ENCODE results near the gene DNAJC5.
"Not testable (repeated sequence)": the region's sequence is repeated elsewhere in the genome, so short reads cannot be mapped to it uniquely, and the experiment has no call there.

The DNAJC5 gene

DNA sequence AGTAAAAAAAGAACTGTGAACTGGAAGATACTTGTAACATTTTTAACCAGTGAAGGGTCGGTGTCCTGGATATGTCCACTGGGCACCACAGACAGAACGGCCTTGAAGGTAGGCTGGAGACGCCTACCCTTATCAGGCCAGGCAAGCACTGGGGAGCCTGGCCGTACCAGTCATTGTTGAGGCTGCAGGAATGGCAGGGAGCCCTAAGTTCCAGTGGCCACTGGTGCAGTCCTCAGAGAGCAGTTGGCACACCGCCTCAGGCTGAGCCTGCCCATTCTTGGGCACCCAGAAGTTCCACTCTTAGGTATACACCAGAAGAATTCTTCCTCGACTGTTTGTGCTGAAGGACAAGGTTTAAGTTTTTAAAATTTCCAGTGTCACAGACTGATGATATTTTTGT lies 20.5 kb downstream of the DNAJC5 start:
- DNase-seq: no peak

DNA sequence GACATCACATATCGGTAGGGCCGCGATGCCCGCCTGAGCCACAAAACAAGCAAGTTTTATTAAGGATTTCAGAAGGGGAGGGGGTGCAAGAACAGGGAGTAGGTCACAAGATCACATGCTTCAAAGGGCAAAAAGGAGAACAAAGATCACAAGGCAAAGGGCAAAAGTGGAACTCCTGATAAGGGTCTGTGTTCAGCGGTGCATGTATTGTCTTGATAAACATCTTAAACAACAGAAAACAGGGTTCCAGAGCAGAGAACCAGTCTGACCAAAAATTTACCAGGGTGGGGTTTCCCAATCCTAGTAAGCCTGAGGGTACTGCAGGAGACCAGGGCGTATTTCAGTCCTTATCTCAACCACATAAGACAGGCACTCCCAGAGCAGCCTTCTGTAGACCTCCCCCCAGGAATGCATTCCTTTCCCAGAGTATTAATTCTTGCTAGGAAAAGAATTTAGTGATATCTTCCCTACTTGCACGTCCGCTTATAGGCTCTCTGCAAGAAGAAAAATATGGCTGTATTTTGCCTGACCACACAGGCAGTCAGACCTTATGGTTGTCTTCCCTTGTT lies 21.5 kb downstream of the DNAJC5 start:
- DNase-seq: peak; percentile 30 to 40

DNA sequence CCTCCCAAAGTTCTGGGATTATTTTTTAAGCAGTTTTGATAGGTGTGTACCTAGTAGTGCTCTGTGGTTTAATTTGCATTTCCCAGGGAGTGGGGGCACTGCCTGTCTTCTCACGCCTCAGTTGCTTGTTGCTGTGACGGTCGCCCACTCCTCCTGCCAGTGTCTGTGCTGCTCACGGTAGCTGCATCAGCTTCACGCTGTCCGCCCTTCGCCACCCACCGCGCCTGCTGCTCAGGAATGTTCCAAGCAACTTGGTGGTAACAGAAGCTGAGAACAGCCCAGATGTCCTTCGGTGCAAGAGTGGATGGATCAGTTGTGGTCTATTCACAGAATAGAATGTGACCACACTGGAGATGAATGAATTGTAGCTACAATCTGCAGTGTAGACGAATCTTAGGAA lies 22.9 kb downstream of the DNAJC5 start:
- DNase-seq: no peak

- no peak for DNase-seq
Measured at GRCh38 chr20:63919130-63919529, 24.2 kb downstream of the DNAJC5 start.

- DNase-seq: no peak
Measured at GRCh38 chr20:63920226-63920625, 25.3 kb downstream of the DNAJC5 start.

- no peak for DNase-seq
Measured at GRCh38 chr20:63923651-63924050, 28.7 kb downstream of the DNAJC5 start.

- no peak for DNase-seq
Measured at GRCh38 chr20:63924241-63924640, 29.3 kb downstream of the DNAJC5 start.

- DNase-seq: no peak
Measured at GRCh38 chr20:63926298-63926697, 31.4 kb downstream of the DNAJC5 start.

DNA sequence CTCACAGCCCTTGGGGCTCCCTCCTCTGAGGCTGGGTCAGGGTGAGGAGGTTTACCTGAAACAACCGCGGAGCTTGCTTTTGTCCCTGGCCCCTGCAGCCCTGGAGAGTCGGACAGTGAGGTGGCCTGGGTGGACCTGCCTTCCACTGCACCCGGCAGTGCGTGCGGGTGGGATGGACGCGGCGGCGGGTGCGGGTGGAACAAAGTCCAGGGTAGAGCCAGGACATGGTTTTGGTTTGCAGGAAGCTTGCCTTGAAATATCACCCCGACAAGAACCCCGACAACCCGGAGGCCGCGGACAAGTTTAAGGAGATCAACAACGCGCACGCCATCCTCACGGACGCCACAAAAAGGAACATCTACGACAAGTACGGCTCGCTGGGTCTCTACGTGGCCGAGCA lies 34.1 kb downstream of the DNAJC5 start:
- no peak for DNase-seq

GRCh38 chr20:63929473-63929883 lies 34.6 kb downstream of the DNAJC5 start:
- DNase-seq: not testable (repeated sequence)

DNA sequence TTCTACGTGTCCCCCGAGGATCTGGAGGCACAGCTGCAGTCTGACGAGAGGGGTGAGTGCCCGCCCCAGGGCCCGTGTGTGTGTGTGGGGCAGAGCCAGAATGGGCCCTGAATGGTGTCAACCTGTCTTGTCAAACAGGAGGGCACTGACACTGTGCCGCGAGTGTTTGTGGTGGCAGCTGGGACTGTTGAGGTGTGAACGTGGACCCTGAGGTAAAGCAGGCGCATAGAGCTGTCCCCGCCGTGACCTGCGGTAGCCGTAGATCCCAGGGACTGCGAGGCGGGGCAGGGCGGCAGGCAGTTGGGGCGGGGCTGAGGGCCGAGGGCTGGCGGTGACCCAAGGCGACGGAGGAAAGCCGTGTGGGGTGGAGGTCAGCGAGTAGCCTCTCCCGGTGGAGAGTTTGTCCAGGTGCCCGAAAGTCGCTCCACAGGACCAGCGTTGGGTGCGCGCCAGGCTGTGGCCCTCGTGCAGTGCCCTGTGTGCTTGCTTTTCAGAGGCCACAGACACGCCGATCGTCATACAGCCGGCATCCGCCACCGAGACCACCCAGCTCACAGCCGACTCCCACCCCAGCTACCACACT lies 36.1 kb downstream of the DNAJC5 start:
- DNase-seq: no peak

DNA sequence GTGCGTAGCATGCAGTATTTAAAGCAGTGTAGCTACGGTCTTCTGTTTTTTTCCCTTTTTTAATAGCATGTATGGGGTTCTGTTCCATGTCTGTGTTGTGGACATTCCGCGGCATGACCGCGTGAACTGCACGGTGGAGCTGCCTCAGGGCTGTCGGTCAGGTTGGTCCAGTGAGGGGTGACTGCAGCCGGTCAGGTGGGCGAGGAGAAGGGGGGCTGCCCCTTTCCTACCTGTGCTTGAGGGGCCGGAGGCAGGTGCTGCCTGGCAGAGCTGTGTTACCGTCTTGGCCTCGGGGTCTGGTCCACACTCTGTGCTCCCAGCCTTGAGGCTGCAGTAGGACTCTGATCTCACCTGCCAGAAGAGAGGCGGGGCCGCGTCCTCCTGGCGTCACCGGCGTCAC lies 36.8 kb downstream of the DNAJC5 start:
- no peak for DNase-seq

- DNase-seq: no peak
Measured at GRCh38 chr20:63932606-63933160, 37.8 kb downstream of the DNAJC5 start.

GRCh38 chr20:63933646-63934045 lies 38.7 kb downstream of the DNAJC5 start:
- no peak for DNase-seq

DNA sequence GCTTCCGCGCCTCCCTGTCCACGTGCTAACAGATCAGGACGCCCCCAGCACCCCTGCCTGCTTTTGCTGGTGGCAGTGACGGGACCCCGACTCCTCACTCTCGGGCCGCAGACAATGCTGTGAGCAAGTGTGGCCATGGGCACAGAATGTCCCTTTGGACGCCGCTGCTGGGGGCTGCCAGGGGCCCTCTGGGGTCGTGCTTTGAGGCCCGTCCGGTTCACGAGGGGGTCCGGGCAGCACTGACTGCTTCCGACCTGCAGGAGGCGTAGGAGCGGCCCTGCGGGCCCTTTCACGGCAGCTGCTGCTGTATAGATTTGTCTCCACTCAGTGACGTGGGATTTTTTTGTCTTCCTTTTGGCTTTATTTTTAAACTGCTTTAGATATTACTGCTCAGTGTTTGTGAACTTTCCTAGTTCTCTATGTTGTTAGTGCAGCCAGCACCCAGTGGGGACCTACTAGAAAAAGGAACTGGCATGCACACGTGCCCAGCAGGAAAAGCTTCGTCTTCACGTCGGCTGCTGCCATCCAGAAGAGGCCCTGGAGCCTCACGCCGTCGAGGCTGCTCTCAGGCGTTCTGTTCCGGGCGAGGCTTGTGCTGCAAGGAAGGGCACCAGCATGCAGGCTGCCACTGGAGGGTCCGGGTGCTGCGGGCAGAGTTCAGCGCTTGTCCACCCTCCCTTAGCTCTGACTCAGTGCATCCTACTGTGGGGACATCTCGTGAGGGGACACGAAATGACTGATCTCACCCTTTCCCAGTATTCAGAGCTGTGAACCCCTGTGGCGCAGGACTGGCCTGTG lies 39.5 kb downstream of the DNAJC5 start:
- peak in 1 of 2 donors; percentile 14 for DNase-seq

DNA sequence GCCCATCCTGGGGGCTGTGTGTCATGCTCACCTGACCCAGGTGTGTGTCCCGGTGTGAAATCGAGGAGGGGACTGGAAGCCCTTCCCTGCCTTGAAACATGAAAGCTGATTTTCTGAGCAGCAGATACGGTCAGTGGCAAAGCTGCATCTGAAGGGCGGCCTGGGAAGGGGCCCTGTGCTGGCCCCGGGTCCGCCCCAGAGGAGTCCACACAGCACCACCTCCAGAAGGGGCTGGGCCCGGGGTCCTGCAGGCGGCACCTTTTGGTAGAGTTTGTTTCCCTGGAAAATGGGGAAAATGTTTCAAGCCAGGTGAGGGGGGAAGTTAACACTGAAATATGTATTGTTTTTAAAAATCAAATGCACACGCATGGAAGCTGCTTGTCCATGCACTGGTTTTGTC lies 40.5 kb downstream of the DNAJC5 start:
- no peak for DNase-seq

DNA sequence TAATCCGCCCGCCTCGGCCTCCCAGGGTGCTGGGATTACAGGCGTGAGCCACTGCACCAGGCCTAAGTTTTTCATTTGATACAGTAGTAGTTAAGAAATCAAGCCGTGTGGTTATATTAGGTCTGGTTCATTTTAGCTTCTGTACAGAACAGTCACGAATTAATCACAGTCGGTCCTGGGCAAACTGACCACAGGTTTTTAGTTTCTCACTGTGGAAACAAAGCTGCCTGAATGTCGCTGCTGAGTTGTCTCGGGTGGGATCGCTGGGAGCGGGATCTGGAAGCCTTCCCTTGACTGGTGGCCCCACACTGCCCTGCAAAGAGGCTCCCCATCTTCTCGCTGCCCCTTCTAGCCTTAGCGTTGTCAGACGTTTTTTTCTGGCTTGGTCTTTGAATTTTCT lies 42.7 kb downstream of the DNAJC5 start:
- DNase-seq: no peak

- peak in 1 of 2 donors; percentile 15 for DNase-seq
Measured at GRCh38 chr20:63939061-63939935, 44.4 kb downstream of the DNAJC5 start.

- DNase-seq: no peak
Measured at GRCh38 chr20:63940071-63940471, 45.1 kb downstream of the DNAJC5 start.

DNA sequence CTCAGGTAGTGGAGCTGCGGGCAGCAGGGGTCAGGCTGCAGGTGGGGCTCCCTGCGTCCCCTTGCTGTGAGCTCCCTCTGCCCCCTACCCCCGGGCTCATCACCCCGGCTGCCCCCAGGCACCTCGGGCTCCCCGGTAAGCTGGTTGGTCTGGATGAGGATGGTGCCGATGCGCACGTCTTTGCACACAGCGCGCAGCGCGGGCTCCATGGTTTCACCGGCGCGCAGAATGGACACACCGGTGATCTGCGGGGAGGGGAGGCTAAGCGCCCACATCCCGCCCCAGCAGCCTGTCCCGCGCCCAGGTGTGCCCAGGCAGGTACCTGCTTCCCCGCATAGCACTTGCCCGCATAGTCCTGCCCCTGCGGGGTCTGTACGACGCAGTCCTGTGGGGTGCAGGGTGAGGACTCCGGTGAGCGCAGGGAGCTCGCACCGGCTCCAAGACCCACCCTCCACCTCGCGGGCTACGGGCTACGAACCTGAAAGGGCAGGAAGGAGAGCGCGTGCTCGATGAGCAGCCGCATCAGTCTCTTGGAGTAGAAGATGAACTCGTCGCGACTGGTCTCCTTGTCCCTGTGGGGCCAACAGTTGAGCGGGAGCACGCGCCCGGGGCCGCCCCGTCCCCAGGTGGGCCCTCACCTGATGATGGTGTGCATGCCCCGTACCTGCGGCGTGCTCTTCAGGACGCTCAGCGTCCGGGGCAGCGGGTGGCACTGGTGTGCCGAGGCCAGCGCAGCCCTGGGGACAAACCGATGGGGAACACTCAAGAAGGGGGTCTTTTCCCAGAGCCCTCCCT lies 45.7 kb downstream of the DNAJC5 start:
- no peak for DNase-seq

- peak; percentile 78 to 80 for DNase-seq
Measured at GRCh38 chr20:63941282-63942081, 46.6 kb downstream of the DNAJC5 start.
